NCI-H82 (cell line): ENCODE data around the gene KLHL18.
A peak's percentile ranks its signal among the peaks of the same experiment; 100 is the strongest.
"Not testable (repeated sequence)": the region's sequence is repeated elsewhere in the genome, so short reads cannot be mapped to it uniquely, and the experiment has no call there.

ENCODE experiments used
- DNase-seq: peaks from one replicate; lab custom pipeline; 2025; lab: John Stamatoyannopoulos, UW

The KLHL18 gene

DNA sequence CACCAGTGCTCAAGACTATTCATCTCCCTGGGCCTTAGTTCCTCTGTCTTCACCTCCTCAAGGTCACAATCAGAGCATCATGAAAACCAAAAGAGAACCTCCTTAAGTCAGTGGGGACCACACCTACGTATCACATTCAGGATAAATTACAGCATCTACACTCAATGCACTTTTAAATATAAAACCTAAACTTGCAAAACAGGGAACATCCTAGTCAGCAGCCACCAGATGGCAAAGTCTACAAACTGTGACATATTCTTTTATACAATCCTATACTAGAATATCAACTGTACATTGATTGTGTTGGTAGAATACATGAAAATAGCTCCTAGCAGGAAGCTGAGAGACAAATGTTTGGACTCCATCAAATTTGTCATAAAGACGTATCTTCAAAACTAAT lies 8.1 kb upstream of the KLHL18 start:
- DNase-seq, result no peak

DNA sequence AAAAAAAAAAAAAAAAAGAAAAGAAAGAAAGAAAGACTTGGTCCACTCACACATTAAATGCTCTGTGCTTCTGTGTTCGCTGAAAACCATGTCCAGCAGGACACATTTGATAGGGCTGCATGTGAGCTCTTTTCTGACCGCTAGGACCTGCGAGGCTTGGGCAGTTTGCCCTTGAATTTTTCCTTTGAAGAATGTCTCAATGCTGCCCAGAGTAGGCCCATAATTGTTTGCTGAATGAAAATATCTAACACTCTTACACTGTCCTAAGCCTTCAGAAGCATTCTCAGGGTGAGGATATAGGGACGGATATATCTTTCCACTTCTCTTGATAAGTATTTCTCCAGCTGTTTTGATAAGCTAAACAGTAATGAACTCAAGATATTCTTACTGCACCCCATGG lies 6.2 kb upstream of the KLHL18 start:
- no peak for DNase-seq

DNA sequence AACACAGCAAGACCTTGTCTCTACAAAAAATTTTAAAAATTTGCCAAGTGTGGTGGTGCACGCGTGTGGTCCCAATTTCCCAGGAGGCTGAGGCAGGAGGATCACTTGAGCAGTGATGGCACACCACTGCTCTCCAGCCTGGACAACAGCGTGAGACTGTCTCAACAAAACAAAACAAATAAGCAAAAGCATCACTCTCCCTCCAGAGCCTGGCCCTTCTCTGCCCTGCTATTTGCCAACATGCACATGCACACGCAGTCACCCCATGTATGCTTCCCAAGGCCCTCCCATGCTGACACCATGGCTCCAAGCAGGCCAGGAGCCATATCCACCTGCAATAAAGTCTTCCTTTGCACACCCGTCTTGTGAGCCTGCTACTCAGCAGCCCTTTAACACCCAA lies 2.2 kb upstream of the KLHL18 start:
- DNase-seq, result no peak

DNA sequence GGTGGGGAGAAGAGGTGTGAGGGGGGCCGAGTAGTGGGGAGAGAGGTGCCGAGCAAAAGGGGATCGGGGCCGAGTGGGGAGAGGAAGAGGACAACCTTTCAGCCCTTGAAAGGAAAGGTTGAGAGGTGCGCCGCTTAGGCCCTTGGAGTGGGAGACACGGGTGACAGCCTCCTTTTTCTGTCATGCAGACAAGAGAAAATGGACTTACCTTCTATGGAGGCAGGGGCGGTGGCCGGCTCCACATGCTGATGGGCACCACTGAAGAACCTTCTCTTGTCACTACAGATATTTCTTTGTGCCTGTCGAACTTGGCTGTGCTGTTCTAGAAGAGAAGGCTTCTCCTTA lies 421 bp downstream of the KLHL18 start:
- DNase-seq, result peak; percentile 49

DNA sequence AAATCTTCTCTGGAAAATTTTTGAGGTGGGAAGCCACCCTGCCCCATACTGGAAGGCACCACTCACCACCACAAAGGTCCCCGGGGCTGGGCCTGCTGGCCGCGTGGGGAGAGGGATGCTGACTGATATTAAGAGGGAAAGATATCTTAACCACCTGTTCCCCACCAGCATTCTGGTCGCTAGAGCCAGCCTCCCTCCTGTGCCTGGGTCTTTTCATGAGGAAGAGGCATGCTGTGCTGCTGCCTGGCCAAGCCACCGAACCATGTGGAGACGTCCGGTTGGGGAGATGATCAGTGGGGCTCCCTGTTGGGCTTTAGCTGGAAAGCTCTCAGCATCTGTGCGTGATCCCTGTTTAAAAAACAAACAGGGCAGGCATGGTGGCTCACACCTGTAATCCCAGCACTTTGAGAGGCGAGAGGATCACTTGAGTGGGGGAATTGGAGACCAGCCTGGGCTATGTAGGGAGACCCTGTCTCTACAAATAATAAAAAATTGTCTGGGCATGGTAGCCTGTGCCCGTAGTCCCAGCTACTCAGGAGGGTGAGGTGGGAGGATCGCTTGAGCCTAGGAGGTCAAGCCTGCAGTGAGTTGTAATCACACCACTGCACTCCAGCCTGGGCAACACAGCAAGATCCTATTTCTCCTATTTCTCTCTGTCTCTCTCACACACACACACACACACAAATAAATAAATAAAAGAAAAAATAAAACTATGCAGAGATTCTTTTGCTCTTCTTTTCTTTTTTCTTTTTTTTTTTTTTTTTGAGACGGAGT lies 1.0 kb downstream of the KLHL18 start:
- peak; percentile 42 for DNase-seq

DNA sequence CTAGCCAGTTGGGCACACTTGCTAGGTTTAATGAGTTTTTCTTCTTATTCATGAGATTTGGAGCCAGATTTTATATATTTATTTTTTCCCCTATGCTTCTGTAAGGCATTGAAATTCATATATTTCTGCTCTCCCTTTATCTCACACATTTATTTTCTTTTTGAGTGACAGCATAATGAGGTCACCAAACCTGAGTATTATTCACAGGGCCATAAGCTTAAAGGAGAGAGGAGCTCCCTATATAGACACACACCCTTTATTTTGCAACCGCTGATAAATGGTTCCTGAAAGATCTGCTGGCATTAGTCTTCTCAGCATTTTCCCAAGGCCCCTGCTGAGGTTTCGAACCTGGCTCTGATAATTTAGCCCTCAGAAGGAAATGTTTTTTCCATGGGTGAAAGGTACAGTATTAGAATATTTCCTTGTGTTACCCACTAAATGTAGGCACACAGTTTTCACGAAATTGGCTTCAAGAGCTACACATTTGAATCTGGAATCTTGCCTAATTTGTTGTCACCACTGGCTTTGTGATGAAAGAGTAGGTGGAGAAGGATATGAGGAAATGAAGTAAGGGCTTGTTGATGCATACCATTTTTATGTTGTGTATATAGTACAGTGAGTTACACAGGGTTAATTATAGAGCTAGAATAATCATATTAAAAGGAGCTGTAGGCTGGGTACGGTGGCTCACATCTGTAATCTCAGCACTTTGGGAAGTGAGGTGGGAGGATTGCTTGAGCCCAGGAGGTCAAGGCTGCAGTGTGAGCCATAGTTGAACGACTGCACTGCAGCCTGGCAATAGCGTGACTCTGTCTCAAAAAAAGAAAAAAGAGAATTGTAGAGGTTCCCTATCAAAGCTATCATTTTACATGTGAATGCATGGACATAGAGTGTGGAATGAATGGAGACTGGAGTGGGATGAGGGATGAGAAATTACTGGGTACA lies 6.5 kb downstream of the KLHL18 start:
- no peak for DNase-seq

DNA sequence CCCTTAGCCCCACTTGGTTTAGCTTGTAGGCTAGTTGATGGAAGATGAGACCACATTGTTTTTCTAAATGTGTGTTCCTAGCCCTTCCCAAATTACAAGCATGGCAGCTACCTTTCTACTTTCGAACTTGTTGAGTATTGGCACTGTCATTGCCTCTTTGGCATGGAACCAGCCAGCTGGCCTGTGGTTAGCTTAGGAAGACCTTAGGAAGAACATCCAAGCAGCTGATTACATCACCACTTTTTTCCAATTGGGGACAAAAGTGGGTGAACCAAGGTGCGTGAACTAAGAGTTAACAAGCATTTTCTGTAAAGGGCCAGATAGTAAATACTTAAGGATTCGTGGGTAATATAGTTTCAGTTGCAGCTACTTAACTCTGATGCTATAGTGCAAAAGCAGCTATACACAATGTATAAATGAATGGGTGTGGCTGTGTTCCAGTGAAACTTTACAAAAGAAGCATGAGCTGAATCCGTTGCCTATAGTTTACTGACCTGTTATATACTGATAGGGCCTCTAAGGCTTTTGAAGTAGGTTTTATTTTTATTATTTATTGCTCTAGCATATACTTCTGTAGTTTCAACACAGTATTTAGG lies 8.5 kb downstream of the KLHL18 start:
- no peak for DNase-seq

DNA sequence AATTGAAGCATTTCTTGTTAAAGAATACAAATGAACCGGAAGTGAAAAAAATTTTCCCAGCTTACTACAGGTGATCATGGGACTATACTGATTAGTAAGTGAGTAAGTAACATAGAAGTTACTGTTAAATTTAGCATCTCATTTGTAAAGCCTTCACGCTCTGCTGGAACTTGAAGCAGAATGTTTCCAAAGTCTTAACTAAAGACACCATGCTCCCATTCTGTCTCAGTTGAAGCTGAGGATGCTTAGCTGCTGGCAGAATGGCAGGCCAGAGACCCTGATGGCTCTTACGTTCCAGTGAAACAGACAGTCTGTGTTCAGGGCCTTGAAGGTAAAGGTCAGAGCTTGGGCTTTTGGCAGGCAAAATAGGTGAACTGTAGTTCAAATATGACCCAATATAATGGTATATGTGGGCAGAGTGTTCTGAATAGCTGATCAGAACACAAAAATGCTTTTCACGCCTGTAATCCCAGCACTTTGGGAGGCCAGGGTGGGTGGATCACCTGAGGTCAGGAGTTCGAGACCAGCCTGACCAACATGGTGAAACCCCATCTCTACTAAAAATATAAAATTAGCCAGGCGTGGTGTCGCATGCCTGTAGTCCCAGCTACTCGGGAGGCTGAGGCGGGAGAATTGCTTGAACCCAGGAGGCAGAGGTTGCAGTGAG lies 9.1 kb downstream of the KLHL18 start:
- DNase-seq, result not testable (repeated sequence)

DNA sequence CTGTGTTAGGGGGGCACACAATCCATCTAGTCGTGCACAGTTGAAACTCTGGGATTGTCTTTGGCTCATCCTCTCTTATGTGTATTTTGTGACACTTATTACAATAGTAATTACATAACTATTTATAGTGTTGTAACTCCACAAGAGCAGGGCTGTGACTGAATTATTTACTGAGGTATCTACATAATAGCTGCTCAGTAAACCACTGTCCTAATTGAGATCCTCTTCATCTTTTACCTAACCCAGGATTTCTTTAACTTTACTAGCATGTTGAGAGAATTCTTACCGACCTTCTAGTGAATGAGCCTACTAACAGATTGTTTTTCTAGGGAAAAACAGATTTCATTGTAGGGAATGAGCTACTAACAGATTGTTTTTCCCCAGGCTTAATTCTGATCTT lies 11.1 kb downstream of the KLHL18 start:
- DNase-seq, result no peak

DNA sequence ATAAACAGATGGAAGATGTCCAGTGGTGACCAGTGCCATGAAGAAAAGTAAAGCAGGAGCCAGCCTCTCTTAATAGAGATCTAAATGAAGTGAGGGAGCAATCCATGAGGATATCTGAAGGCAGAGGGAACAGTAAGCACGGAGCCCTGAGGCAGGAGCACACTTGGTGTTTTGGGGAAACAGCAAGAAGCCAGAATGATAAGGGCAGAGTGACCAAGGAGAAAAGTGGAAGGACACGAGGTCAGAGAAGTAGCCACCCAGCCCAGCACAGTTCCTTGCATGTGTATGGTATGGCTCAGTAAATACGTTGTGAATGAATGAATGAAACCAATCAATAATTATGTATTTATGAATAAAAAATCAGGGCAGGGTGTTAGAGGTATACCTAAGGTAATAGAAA lies 11.6 kb downstream of the KLHL18 start:
- no peak for DNase-seq

DNA sequence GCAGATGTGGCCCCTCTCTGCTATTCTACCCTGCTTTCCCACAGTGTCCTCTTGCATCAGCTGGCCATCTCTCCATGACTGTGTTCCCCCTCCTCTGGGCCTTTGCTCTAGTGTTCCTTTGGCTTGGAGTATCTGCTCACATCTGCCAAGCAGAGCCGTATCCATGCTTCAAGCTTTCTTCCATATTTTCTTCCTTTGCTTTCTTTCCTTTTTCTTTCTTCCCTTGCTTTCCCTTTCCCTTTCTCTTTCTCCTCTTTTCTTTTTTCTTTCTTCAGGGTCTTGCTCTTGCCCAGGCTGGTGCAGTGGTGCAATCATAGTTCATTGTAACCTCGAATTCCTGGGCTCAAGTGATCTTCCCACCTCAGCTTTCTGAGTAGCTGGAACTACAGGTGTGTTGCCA lies 12.6 kb downstream of the KLHL18 start:
- DNase-seq, result no peak

DNA sequence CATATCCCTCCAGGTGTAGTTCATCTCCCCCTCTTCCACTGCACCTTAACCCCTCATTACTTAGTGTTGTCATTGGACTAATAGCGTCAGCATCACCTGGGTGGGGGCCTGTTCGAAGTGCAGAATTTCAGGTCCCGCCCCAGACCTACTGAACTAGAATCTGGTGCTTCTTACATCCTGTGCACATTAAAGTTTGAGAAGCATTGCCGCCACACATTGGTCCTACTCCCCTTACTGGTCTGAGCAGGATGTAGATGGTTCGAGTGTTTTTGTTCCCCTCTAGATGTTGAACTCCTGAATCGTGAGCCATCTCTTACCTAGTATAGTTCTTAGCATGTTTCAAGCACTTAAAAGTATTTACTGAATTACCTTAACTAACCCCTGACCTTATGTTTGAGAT lies 13.2 kb downstream of the KLHL18 start:
- DNase-seq, result no peak

DNA sequence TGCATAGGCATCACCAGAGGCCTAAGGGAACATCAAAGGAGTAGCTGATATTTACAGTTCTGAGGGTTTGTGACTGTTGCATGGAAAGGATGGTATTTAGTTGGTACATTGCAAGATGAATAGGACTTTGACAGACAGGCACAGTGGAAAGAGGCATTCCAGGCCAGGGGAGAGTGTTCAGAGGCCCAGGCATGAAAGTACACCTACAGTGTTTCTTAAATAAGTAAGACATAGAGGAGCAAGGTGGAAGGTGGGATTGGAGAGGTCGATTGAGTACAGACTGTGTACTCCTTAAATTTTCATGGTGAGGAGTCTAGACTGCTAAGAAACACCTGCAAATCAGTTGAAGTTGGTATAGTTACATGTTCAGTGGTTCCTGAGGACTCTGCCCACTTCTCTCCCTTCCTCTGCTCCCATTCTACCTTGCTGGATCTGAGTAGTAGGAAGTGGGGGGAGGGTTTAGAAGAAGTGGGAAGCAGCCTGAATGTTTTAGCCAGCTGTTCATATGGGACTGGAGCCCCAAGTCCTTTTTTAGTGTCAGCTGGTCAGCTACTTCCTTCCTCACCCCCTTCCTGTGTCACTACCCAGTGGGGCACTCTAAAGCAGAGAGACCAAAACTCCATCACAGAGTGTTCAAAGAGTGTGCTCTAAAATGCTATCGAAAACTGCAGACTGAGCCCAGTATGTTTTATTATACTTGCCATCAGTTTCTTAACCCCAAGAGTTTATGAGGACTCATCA lies 14.0 kb downstream of the KLHL18 start:
- no peak for DNase-seq

DNA sequence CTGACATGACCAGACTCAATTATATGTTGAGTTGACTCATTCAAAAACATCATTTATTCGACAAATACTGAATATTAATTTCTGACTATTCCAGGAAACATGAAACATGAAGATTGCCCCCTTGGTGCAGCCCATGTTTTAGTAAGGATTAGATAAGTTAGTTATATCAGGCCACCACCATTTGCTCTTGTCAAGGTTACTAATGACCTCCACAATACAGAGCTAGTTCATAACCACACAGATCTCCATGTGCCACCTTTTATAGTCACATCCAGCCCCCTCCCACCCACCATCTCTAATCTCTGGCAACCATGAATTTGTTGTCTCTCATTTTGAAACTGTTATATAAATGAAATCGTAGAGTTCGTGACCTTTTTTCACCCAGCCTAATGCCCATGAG lies 15.7 kb downstream of the KLHL18 start:
- no peak for DNase-seq

DNA sequence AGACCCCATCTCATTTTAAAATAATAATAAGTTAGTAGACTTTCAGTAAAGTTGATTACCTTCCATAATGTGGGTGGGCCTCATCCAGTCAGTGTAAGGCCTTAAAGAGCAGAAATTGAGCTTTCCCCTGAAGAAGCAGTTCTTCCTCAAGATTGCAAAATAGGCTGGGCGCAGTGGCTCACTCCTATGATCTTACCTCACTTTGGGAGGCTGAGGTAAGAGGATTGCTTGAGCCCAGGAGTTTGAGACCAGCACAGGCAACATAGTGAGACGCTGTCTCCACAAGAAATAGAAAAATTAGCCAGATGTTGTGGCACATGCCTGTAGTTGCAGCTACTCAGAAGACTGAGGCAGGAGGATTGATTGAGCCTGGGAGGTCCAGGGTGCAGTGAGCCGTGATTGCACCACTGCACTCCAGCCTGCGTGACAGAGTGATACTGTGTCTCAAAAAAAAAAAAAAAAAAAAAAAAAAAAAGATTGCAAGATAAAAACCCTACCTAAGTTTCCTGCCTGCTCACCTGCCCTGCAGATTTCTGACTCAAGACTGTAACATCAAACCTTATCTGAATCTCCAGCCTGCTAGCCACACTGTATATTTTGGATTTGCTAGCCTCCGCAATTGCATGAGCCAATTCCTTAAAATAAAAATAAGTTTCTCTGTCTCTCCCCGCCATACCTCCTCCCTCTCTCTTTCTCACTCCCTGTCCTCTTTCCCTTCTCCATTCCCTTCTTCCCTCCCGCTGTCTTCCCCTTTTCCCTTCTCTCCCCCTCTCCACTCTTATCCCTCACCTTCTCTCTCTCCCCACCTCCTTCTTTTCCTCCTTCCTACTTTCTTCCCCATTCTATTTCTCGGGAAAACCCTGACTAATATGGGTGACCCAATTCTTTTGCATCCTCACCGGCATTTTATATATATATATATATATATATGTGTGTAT lies 16.9 kb downstream of the KLHL18 start:
- no peak for DNase-seq

DNA sequence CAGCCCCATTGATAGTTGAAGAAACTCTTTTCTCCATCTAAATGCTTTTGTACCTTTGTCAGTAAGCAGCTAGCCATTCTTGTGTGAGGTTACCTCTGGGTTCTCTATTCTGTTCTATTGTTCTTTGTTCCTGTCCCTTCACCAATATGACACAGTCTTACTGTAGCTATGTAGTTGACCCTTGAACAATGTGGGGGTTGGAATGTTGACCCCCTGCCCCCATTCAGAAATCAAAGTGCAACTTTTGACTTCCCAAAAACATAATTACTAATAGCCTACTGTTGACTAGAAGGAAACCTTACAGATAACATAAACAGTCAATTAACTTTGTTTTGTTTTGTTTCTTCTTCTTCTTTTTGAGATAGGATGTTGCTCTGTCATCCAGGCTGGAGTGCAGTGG lies 18.7 kb downstream of the KLHL18 start:
- DNase-seq, result no peak

DNA sequence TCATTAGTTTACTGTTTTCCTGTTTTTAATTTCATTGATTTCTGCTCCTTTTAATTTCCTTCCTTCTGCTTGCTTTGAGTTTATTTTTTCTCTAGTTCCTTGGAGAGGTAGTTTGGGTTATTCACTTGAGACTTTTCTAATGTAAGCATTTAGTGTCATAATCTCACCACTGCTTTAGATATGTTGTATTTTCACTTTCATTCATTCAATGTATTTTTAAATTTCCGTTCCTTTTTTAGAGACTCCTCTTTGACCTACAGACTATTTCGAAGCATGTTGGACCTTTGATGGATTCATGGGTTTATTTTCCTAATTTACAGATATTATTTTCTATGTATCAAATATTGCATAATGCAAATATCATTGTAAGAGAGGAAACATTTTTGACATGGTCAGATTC lies 23.3 kb downstream of the KLHL18 start:
- DNase-seq, result no peak

DNA sequence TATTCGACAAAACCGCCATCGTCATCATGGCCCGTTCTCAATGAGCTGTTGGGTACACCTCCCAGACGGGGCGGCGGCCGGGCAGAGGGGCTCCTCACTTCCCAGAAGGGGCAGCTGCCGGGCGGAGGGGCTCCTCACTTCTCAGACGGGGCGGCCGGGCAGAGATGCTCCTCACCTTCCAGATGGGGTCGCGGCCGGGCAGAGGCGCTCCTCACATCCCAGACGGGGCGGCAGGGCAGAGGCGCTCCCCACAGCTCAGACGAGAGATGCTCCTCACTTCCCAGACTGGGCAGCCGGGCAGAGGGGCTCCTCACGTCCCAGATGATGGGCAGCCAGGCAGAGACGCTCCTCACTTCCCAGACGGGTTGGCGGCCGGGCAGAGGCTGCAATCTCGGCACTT lies 26.5 kb downstream of the KLHL18 start:
- DNase-seq, result not testable (repeated sequence)

DNA sequence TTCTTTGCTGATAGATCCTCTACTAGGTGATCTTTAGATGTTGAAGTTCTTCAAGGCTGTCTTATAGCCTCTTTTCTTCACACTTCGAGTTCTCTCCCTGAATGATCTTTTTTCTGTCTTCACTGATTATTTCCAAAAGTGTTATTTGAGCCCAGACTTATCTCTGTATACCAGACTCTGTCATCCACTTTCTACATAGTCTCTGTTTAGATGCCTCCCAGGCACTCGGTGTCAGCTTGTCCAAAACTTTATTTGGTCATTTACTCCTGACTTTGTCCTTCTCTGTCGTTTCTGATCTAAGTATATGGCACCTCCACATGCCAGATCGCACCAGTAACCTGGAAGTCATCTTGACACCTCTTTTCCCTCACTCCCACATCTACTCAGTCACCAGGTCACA lies 27.6 kb downstream of the KLHL18 start:
- no peak for DNase-seq

DNA sequence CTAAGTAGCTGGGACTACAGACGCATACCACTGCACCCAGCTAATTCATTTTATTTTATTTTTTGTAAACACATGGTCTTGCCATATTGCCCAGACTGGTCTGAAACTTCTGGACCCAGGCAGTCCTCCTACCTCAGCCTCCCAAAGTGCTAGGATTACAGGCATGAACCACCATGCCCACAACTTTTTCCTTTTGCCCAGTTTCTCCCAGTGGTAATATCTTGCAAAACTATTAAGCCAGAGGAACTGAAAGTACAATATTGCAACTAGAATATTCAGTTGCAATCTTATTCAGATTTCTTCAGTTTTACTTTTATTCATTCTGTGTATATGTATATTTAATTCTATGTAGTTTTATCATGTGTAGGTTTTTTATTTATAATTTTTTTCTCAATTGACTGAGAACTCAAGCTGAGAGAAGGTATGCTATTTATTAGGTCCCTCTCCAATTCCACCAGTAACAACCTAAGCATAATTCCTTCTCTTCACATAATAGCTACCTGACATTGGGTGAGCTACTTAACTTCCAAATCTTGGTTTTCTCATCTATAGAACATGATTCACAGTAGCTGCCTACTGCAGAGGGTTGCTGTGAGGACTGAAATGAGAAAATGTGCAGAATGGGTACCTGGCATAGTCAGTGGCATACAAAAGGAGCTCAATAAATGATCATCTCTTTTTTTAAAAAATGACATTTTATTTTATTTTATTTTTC lies 30.8 kb downstream of the KLHL18 start:
- no peak for DNase-seq
